ENCODE measurements around the gene SPATA33. TPM values are rescaled to one million over a fixed set of nuclear protein-coding genes. Genes with fewer than 3 reads are reported as not detected.

Gene SPATA33
- total RNA-seq, 2 donors from 2014 or later: 7.1 to 9.1 TPM

GRCh38 chr16:89717688-89718505, 60.3 kb downstream of the SPATA33 start:
- ATAC-seq (no peak), DNase-seq (no peak)
- intact Hi-C loops (cut with DNase I, micrococcal nuclease): no loop called here

Other genes starting within 250 kb of the SPATA33 start
- 100 to 1,000 TPM in 1 of 2 donors, 10 to 100 TPM in 1; 82.5 to 135 TPM for gene ANKRD11, start 167.3 kb upstream of the SPATA33 start, total RNA-seq
- 100 to 1,000 TPM; 106 to 146 TPM for gene SPG7, start 149.4 kb upstream of the SPATA33 start, total RNA-seq
- 1,000 to 10,000 TPM; 1,613 to 1,684 TPM for gene RPL13, start 97.2 kb upstream of the SPATA33 start, total RNA-seq
- gene CPNE7, start 82.1 kb upstream of the SPATA33 start, total RNA-seq: under 1 TPM; 0.73 to 0.92 TPM
- 1 to 10 TPM in 1 of 2 donors, under 1 TPM in 1; 0.73 to 4.4 TPM for gene DPEP1, start 44.2 kb upstream of the SPATA33 start, total RNA-seq
- gene CHMP1A, start 128 bp upstream of the SPATA33 start, total RNA-seq: 100 to 1,000 TPM; 154 to 157 TPM
- gene CDK10, start 28.9 kb downstream of the SPATA33 start, total RNA-seq: 10 to 100 TPM; 86.1 to 92.7 TPM
- gene SPATA2L, start 43.9 kb downstream of the SPATA33 start, total RNA-seq: 10 to 100 TPM; 16.3 to 27.9 TPM
- gene VPS9D1, start 63.1 kb downstream of the SPATA33 start, total RNA-seq: 10 to 100 TPM; 19.6 to 23.2 TPM
- 10 to 100 TPM; 28.9 to 42.2 TPM for gene ZNF276, start 63.7 kb downstream of the SPATA33 start, total RNA-seq
- gene FANCA, start 158.8 kb downstream of the SPATA33 start, total RNA-seq: 10 to 100 TPM; 11.1 to 26.6 TPM
- 10 to 100 TPM; 70.2 to 97.7 TPM for gene SPIRE2, start 170.6 kb downstream of the SPATA33 start, total RNA-seq
- 100 to 1,000 TPM; 152 to 210 TPM for gene TCF25, start 215.8 kb downstream of the SPATA33 start, total RNA-seq